K562 (cell line): ENCODE data around the gene ATP6V0E2. TPM values are rescaled to one million over a fixed set of nuclear protein-coding genes. Genes with fewer than 3 reads are reported as not detected.

Experiments
- BHLHE40 ChIP-seq: IDR thresholded peaks from 2 replicates; pipeline ENCODE4 v1.6.1; 2011; ENCODE audit warnings: low read length, improper control_type of control experiment
- KDM4B ChIP-seq, 2 experiments: fragments of 450-650 bp in 1 of 2; sonication (generic) in 1 of 2; IDR thresholded peaks; 2 replicates each; pipeline ENCODE4 v1.6.1; 2016 to 2017; ENCODE audit warnings: borderline replicate concordance in 2 of 2, antibody characterized with exemption in 1 of 2, low read depth in 1 of 2, mild to moderate bottlenecking in 1 of 2
- MAX ChIP-seq: sonication (generic); formaldehyde crosslinking; IDR thresholded peaks from 2 replicates; pipeline ENCODE4 v1.9.0; 2022; ENCODE audit warnings: mild to moderate bottlenecking, missing genetic modification reagents
- POU5F1 ChIP-seq: fragments of 150-350 bp; IDR thresholded peaks from 2 replicates; pipeline ENCODE4 v1.6.1; 2014; ENCODE audit warnings: borderline replicate concordance, low read length, low read depth, mild to moderate bottlenecking; ENCODE audit not compliant: partially characterized antibody
- RB1 ChIP-seq: fragments of 450-650 bp; IDR thresholded peaks from 2 replicates; pipeline ENCODE4 v1.6.1; 2017; ENCODE audit warnings: low read depth, mild to moderate bottlenecking
- VEZF1 ChIP-seq: fragments of 200-800 bp; sonication (Bioruptor generic); IDR thresholded peaks from 2 replicates; pipeline ENCODE4 v1.6.1; 2017; ENCODE audit warnings: missing genetic modification characterization, missing compliant biosample characterization
- ZKSCAN1 ChIP-seq: fragments of 150-350 bp; IDR thresholded peaks from 2 replicates; pipeline ENCODE4 v1.6.1; 2016; ENCODE audit warnings: low read depth, low read length
- ZMIZ1 ChIP-seq, 2 experiments: fragments of 150-350 bp in 1 of 2; IDR thresholded peaks; 2 replicates each; pipeline ENCODE4 v1.6.1; 2012 to 2016; ENCODE audit warnings: low read depth in 2 of 2, low read length in 2 of 2, mild to moderate bottlenecking in 1 of 2, moderate library complexity in 1 of 2
- ZNF232 ChIP-seq: sonication (generic); formaldehyde crosslinking; IDR thresholded peaks from 2 replicates; pipeline ENCODE4 v1.8.0; 2022; ENCODE audit warnings: mild to moderate bottlenecking, missing genetic modification reagents
- polyA plus RNA-seq, 8 experiments: library from polyadenylated mRNA; depleted of rRNA in 4 of 8; stranded (reverse) in 5 of 8; unstranded in 3 of 8; fragments of >200 nt; fragmentation: Nextera tagmentation in 2 of 8; fragmentation: Illumina TruSeq in 1 of 8; extraction: Ambion mirVana in 2 of 8; extraction: Trizol in 1 of 8; gene quantifications; 2 replicates each; pipeline versions ENCODE4 v1.2.1 to v1.2.3, GENCODE V29; 2011 to 2014; ENCODE audit warnings: inconsistent platforms in 1 of 8, missing spikeins in 1 of 8
- total RNA-seq, 7 experiments: library from RNA; depleted of rRNA in 6 of 7; stranded (reverse); fragments of >200 nt in 6 of 7; fragmentation: Illumina TruSeq in 2 of 7; extraction: Trizol in 2 of 7; gene quantifications; 2 replicates each; pipeline versions ENCODE4 v1.2.1 to v1.2.3, GENCODE V29; 2011 to 2021; ENCODE audit warnings: low replicate concordance in 1 of 7

ATP6V0E2 gene
- total and polyA plus RNA-seq, 9 of the 15 experiments (the other 6 are each of a cell fraction or from before 2014, with no cell fraction given), result 0.55 to 18.5 (median 10.9) TPM

- 0 out of 4 replicates have a peak, but pooled peaks of 1 of the 2 experiments have one; percentile 0 for TF ChIP-seq ZMIZ1 (IDR thresholded peaks at IDR 0.05; ENCODE audit: low read depth in 2 of 2, low read length in 2 of 2)
- no peak for TF ChIP-seq BHLHE40
- TF ChIP-seq RB1, result peak; percentile 59
- peak; percentile 51; the same call in 1 of the 2 replicates for TF ChIP-seq ZKSCAN1
- TF ChIP-seq KDM4B (IDR thresholded peaks at IDR 0.05; ENCODE audit: borderline replicate concordance in 2 of 2, low read depth in 1 of 2), result 0 out of 4 replicates have a peak, but pooled peaks of 1 of the 2 experiments have one; percentile 40
- TF ChIP-seq MAX, result 0 out of 2 replicates have a peak, but pooled peaks have one; percentile 8
- no peak for TF ChIP-seq POU5F1
- TF ChIP-seq VEZF1 (CRISPR knock-in tag), result 0 out of 2 replicates have a peak, but pooled peaks have one; percentile 11
- 0 out of 2 replicates have a peak, but pooled peaks have one; percentile 73 for TF ChIP-seq ZNF232
- TF ChIP-seq, all 486 proteins: peak for 45
Observed at GRCh38 chr7:149873970-149874643, 338 bp downstream of the ATP6V0E2 start (continued).
